Stimulated activated CD4-positive, alpha-beta T cell treated with anti-CD3 and anti-CD28 coated beads, Interleukin-2, amount 100 ng/mL, for 48 hours (primary cell): ENCODE results near the gene DISC1.
"Not testable (repeated sequence)": the region's sequence is repeated elsewhere in the genome, so short reads cannot be mapped to it uniquely, and the experiment has no call there.

Source experiments
- DNase-seq, 2 donors: peaks; one replicate each; pipeline ENCODE4 v3.0.0-alpha.2; 2020

The DISC1 gene

GRCh38 chr1:231639819-231640218, 13.2 kb downstream of the DISC1 start:
- no peak for DNase-seq

GRCh38 chr1:231641444-231641843, 14.9 kb downstream of the DISC1 start:
- not testable (repeated sequence) for DNase-seq

GRCh38 chr1:231642061-231642460, 15.5 kb downstream of the DISC1 start:
- not testable (repeated sequence) for DNase-seq

- DNase-seq, result no peak
Observed at GRCh38 chr1:231642618-231643017, 16.0 kb downstream of the DISC1 start.

- DNase-seq, result no peak
Observed at GRCh38 chr1:231643071-231643934, 16.7 kb downstream of the DISC1 start.

DNA sequence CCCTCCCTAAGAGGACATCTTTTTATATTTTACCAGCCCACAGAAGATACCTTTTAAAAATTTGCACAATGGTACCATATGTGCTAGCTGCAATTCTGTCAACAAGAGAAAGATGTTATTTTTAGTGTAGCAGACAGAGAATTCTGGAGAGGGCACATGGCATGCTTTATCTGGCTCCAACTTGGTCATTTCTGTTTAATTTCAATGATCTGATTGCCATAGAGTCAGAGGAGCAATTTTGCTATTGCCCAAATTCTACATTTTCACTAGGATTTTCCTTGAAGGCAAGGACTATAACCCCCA, 17.3 kb downstream of the DISC1 start:
- DNase-seq, result no peak

- not testable (repeated sequence) for DNase-seq
Observed at GRCh38 chr1:231645634-231646033, 19.0 kb downstream of the DISC1 start.

GRCh38 chr1:231646165-231646564, 19.6 kb downstream of the DISC1 start:
- DNase-seq, result not testable (repeated sequence)

DNA sequence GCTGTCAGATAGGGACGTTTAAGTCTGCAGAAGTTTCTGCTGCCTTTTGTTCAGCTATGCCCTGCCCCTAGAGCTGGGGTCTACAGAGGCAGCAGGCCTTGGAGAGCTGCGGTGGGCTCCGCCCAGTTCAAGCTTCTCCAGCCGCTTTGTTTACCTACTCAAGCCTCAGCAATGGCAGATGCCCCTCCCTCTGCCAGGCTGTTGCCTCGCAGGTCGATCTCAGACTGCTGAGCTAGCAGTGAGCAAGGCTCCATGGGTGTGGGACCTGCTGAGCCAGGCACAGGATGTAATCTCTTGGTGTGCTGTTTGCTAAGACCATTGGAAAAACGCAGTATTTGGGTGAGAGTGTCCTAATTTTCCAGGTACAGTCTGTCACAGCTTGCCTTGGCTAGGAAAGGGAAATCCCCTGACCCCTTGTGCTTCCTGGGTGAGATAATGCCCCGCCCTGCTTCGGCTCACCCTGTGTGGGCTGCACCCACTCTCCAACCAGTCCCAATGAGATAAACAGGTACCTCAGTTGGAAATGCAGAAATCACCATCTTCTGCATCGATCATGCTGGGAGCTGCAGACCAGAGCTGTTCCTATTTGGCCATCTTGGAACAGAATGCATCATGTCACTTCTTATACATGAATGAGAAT, 25.2 kb downstream of the DISC1 start:
- not testable (repeated sequence) for DNase-seq

DNA sequence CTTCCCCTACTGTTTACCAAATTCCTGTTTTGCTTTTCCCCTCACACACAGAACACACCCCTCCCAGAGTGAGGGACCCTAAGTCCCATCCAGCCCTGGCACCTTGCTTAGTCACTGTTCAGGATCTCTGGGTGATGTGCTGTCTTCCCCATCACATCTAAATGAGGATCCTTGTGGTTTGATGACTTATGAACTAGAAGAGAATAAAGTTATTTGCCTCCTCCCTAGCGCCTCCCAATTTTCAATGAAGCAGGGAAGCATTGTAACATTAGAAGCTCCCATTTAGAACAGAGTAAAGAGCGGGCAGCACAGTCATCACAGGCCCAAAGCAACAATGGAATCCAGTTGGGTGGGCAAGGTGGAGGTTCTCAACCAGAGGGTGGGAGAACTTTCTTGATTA, 27.0 kb downstream of the DISC1 start:
- DNase-seq, result no peak

GRCh38 chr1:231656741-231657140, 30.2 kb downstream of the DISC1 start:
- no peak for DNase-seq

- not testable (repeated sequence) for DNase-seq
Observed at GRCh38 chr1:231658223-231658622, 31.6 kb downstream of the DISC1 start.

DNA sequence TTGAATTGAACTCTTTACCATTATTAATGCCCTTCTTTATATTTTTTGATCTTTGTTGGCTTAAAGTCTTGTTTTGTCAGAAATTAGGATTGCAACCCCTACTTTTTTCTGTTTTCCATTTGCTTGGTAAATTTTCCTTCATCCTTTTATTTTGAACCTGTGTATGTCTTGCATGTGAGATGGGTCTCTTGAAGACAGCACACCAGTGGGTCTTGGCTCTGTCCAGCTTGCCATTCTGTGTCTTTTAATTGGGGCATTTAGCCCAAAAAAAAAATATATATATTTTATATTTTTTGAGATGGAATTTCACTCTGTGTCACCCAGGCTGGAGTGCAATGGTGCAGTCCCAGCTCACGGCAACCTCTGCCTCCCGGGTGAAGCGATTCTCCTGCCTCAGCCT, 33.6 kb downstream of the DISC1 start:
- DNase-seq, result no peak

DNA sequence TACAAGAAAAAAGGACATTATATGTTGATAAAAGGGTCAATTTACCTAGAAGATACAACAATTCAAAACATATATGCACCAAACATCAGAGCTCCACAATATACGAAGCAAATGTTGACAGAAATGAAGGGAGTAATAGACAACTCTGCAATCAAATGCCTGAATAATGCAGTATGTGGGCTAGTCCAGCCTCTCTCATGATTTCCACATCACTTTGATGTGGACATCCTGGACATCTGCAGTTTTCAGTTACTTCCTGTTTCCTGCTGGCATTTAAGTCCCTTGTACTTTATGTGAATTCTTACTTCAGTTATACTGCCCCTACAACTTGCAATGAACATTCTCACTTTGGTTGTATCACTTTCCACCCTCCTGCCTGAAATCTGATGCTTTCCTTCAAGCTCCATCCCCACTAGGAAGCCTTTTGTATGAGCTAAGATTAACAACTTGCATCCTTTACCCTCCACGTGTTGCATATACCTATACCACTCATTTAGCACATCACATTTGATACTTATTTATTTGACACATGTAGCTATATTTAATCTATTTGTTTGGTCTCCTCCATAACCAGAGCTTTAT, 36.7 kb downstream of the DISC1 start:
- no peak for DNase-seq

DNA sequence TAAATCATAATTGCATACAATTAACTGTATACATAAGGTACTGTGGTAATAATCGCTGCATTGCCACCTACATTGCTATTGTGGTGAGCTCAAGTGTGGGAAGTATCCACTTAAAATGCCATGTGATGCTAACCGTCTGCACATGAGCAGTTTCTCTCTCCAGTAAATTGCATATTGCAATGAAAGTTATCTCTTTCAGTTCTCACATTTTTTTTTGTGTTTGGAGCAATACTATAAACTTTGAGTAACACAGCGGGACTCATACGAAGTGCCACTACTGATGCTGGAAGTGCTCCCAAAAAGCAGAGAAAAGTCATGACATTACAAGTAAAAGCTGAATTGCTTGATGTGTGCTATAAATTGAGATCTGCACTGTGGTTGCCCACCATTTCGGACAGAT, 38.5 kb downstream of the DISC1 start:
- DNase-seq, result no peak

DNA sequence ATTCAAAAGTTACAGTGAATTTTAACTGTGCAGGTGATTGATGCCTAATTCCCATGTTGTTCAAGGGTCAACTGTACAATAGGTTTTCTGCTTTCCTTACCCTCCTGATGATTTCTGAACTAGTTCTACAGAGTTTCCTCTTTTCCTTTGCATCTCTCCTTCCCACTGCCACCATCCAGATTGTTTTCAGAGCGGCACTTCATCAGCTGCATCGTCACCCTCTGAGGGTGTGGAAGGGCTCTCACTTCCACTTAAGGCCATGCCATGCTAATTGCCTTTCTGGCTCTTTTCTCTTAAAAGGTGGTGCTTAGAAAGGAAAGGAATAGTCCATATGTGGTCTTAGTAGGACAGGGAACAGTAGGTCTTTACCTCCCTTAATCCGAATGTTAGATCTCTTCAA, 39.1 kb downstream of the DISC1 start:
- no peak for DNase-seq

- no peak for DNase-seq
Observed at GRCh38 chr1:231666220-231666936, 39.8 kb downstream of the DISC1 start.

DNA sequence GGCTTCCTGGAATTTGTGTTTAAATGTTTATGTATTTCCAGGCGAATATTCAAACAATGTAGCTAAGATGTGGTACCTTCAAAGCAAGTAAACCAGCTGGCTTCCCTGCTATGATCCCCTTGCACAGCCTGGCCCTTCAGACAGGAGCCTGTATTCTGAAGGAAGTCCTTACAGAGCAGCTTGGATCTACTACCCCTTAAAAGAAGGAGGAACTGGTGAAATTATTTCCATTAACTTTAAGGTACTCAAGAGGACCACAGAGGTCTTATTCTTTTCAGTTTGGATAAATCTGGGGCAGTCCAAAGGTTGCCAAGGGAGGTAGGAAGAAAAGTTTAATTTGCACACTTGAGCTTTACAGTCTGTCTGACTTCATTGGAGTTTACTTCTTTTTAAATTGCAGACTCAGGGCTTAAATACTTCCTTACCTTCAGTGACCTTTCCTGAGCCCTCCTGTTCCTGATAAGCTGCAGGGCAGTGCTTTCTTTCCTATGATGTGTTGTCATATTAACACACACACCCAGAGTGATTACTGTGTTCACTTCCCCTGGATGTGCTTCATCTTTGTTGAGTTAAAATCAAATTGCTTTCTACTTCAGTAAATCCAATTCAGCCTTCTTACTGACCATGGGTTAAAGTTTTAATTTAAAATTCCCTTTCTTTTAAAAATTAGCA, 40.5 kb downstream of the DISC1 start:
- DNase-seq, result no peak

GRCh38 chr1:231667896-231668506, 41.4 kb downstream of the DISC1 start:
- DNase-seq, result no peak

- no peak for DNase-seq
Observed at GRCh38 chr1:231668826-231669225, 42.2 kb downstream of the DISC1 start.

DNA sequence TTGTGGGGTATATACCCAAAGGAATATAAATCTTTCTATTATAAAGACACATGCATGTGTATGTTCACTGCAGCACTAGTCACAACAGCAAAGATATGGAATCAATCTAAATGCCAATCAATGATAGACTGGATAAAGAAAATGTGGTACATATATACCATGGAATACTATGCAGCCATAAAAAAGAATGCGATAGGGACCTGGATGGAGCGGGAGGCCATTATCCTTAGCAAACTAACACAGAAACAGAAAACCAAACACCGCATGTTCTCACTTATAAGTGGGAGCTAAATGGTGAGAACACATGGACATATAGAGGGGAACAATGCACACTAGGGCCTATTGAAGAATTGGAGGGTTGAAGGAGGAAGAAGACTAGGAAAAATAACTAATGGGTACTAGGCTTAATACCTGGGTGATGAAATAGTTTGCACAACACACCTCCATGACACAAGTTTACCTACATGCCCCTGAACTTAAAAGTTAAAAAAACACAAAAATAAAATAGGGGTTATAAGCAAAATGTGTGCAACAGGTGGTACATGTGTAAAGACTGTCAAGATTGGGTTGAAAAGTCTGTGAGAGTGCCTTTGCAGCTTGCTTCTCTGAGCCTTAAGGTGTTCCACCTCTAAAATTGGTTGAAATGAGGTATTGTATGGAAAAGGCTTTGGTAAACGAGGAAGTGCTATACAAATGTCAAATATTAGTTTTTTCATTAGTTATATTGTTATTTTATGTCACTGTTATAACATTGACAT, 43.5 kb downstream of the DISC1 start:
- DNase-seq, result not testable (repeated sequence)

- no peak for DNase-seq
Observed at GRCh38 chr1:231670755-231671154, 44.2 kb downstream of the DISC1 start.
